HCT116 (cell line): ENCODE data around the gene ST3GAL3.

Source experiments
- CTCF ChIP-seq, 3 experiments: fragments of 200-600 bp in 1 of 3; sonication (generic) in 1 of 3; IDR thresholded peaks in 2 of 3; conservative IDR thresholded peaks in 1 of 3; 2 replicates each; pipeline ENCODE4 v1.5.1; 2012 to 2017; ENCODE audit warnings: low read depth in 2 of 3, low read length in 2 of 3, antibody characterized with exemption in 1 of 3, borderline replicate concordance in 1 of 3, control low read depth in 1 of 3, mild to moderate bottlenecking in 1 of 3, mixed read lengths in 1 of 3, mixed run types in 1 of 3, moderate library complexity in 1 of 3; ENCODE audit not compliant: insufficient read depth in 1 of 3
- FOSL1 ChIP-seq: IDR thresholded peaks from 2 replicates; pipeline ENCODE4 v1.6.1; 2012; ENCODE audit warnings: low read depth
- REST ChIP-seq: IDR thresholded peaks from 2 replicates; pipeline ENCODE4 v1.6.1; 2012; ENCODE audit warnings: low read depth

GRCh38 chr1:43731867-43732531, 24.7 kb downstream of the ST3GAL3 start:
- TF ChIP-seq REST (no peak), FOSL1 (no peak), CTCF (IDR thresholded peaks at IDR 0.05 in 2 of 3, conservative IDR thresholded peaks at IDR 0.05 in 1 of 3; ENCODE audit: borderline replicate concordance in 1 of 3, insufficient read depth in 1 of 3, low read depth in 2 of 3, low read length in 2 of 3) (no peak)
